ACHN (cell line): ENCODE data around the gene TCTN1.
"Not testable (repeated sequence)": the region's sequence is repeated elsewhere in the genome, so short reads cannot be mapped to it uniquely, and the experiment has no call there.

Experiments used
- DNase-seq: peaks from one replicate; pipeline ENCODE4 v3.0.0-alpha.2; 2015
- in situ Hi-C: cut with HindIII; loops from 2 replicates; pipeline ENCODE4 v1.10.0; 2017; ENCODE audit warnings: low sequenced_read_pairs, low pct_ligation_motif_present, low pct_unique_long_range_greater_than_20kb

TCTN1 gene

DNA sequence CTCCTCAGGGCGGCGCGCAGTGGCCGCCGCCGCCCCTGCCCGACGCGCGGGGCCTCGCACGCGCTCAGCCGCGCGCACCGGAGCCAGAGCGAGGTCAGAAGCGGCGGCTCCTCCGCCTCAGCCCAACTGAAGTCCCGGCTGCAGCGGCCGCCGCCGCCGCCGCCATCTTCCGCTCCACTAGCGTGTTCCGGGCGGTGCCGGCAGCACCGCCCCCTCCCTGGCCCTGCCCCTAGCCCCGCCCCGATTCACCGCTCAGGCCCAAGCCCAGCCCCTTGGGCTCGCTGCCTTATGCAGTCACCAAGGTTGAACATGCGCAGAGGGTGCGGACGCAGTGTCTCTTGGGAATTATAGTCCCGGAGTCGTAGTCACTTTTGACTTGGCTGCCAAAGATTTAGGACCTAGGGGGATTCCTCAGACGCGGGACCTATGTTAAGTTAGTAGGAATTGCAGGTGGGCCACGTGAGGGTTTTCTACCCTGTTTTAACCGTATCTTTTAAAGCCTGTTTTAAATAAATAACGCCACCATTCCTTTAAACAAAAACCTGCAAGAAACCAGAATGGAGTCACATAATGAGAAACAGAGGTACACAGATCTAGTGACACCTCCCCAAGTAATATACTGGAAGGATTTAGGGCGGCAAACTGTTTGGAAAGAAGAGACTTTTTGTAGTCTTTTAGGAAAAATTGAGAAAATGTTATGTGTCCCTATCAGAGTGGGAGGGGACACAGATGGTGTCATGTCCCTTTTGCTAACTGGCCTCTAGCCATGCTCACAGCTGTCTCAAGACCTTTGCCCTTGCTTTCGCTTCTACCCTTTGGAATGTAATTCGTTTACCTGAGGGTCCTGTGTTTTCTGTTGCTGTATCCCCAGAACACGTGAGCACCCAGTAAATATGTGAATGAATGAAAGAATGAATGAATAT lies 30.5 kb upstream of the TCTN1 start, which contains the start of gene PPTC7:
Gene PPTC7 (minus strand): TSS at position 182 of the 923 bp plus-strand sequence. CDS start 287 bp downstream, outside the sequence.
- in situ Hi-C loops, result no loop called here
- peak; percentile 99 for DNase-seq

DNA sequence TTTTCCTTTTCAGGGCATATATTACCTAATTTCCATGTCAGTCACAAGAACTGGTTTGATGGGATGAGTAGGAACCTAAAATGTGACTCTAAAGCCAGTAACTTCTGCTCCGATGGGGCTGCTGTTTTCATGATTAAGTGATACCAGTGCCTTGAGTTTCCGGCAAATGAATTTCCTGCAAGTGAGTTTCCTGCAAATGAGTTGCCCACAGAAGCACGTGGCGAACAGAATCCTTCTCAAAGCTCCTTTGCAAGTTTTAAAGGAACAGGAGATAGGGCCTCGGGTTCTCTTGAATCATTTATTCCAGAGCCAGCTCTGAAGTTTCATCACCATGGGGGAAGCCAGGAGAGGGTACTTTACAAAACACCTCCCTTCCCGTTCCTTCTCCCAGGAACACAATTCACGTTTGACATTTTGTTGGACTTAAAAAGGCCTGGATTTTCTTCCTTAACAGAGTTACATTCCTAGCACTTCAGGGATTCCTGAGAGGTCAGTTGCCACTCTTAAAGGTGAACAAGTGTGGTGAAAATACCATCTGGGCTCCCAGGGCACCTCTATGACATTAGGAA lies 28.6 kb upstream of the TCTN1 start:
- no peak for DNase-seq
- in situ Hi-C loops, result no loop called here

DNA sequence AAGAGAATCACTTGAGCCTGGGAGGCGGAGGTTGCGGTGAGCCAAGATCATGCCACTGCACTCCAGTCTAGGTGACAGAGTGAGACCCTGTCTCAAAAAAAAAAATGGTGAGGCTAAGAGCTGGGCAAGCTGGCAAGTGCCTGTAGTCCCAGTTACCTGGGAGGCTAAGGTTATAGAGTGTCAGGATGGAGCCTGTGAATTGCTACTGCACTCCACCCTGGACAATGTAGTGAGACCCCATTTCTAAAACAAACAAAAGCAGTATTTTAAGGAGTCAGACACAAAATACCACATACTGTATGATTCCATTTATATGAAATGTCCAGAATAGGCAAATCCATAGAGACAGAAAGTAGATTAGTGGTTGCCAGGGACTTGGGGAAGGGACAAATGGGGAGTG lies 26.8 kb upstream of the TCTN1 start:
- DNase-seq, in situ Hi-C loops: not testable (repeated sequence)

DNA sequence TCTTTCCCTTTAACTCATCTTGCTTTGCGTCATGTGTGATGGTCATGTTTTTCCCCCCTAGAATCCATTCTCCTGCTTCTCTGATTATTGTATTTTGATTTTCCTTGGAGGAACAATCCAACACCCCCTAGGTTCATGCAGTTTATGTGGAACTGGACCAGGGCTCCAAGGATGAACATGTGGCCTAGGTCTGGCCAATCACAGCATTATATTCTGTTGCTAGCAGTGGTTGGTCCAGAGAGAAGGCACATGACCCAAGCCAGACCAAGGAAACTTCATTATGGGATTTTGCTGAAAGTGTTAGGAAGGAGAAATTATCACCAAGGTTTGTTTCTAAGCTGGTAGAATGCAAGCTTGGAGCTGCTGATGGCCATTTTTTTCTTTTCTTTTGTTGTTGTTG lies 23.9 kb upstream of the TCTN1 start:
- in situ Hi-C loops, result no loop called here
- DNase-seq, result no peak

DNA sequence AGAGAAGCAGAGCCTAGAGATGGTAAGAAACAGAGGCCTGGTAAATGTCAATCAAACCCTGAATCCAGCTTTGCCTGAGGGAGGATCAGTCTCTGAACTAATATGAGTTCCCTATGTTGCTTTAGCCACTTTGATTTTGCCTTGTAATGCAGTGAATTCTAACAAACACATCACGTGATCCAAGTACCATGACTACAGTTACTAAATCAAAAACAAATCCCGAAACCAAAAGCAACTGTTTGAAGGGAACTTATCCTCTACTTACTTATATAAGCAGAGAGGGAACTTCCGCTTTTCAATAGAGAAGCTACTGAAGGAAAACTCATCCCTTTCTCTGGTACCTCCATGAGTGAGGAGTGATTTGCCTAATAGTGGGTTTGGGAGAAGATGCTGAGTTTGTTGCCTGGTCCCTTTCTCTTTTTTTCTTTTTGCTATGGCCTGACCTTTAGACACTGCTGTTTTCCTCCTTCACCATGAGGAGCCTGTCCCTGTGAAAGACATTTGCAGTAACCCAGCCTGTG lies 23.1 kb upstream of the TCTN1 start:
- in situ Hi-C loops, result no loop called here
- DNase-seq, result no peak

DNA sequence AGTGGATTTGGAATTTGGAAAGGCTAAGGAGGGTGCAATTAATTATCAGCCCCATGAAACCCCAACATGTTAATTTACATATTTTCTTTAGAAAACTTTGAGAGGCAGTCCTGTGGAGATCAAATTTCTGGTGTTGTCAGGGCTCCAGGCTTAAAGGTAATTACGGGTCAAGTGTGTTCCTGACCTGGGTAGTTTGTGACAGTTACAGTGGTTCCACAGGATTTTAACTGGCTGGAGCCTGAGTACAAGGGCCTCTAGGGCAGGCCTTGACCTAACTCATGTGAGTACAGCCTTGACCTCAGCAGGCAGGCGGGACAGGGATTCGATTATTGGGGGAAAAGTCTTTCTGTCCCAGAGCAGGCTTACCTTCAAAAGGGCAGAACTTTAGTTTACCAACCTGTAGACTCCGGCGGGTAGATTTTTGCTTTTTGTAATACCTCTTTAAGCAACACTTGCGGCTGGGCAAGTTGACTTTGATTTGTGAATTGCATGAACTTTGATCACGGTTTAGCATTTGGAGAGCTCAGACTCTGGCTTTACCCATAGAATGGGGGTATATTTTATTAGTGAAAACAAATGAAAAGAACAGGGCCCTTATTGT lies 22.4 kb upstream of the TCTN1 start:
- no peak for DNase-seq
- in situ Hi-C loops, result no loop called here

DNA sequence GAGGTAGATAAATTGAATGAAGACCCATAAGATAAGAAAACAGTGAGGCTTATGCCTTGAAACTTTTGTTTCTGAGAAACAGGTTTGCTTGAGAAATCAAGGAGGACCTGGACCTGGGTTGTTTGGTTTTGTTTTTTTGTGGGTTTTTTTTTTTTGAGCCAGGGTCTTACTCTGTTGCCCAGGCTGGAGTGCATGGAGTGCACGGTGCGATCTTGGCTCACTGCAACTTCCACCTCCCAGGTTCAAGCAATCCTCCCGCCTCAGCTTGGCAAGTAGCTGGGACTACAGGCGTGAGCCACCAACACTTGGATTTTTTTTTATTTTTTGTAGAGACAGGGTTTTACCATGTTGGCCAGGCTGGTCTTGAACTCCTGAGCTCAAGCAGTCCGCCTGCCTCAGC lies 21.9 kb upstream of the TCTN1 start:
- in situ Hi-C loops, result no loop called here

DNA sequence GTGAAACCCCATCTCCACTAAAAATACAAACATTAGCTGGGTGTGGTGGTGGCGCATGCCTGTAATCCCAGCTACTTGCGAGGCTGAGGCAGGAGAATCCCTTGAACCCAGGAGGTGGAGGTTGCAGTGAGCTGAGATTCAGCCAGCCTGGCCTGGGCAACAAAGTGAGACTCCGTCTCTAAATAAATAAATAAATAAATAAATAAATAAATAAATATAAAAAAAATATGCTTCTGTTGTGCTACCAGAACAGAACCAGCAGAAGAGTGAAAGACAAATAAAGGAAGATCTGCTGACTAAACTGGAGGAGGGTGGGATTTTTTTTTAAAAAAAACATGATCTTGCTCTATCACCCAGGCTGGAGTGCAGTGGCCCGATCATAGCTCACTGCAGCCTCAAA lies 21.0 kb upstream of the TCTN1 start:
- in situ Hi-C loops, DNase-seq: not testable (repeated sequence)

More for the DNA sequence above, 21.9 kb upstream of the TCTN1 start:
- DNase-seq, result no peak

DNA sequence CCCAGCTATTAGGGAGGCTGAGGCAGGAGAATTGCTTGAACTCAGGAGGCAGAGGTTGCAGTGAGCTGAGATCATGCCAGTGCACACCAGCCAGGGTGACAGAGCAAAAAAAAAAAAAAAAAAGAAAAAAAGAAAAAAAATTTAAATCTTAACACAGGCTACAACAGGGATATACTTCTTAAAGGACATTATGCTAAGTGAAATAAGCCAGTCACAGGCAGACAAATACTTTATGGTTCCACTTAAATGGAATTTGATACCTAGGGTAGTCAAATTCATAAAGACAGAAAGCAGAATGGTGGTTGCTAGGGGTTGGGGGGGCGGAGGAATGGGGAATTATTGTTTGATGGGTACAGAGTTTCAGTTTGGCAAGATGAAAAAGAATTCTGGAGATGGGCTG lies 16.0 kb upstream of the TCTN1 start:
- no peak for DNase-seq
- in situ Hi-C loops, result no loop called here

DNA sequence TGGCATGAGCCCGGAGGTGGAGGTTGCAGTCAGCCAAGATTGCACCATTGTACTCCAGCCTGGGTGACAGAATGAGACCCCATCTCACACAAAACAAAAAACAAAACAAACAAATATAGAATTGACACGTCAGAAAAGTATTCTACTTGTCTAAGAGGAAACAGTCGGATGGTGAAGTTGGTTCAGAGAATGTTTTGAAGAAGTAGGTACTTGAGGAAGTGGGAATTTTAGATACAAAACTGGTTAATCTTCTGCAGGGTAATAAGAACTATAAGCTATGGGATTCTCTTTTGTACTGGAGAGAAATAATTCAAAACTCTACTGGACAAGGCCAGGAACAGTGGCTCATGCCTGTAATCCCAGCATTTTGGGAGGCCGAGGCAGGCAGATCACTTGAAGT lies 14.6 kb upstream of the TCTN1 start:
- in situ Hi-C loops, result no loop called here
- DNase-seq, result no peak

DNA sequence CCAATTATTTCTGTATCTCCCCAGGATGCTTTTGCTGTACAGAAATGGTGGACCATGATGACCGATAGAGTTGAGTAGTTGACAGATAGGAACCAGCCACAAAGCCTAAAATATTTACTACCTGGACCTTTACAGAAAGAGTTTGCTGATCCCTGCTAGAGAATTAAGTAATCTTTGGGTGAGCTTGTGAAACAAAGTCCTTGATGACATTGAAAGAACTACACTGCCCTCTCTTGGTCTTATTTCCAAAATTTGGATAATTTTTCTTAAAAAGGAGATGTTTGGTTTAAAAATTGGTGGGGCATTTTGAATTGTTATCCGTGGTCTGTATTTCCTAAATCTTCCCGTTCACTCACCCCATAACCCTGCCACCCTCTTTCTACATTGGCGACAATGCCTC lies 13.7 kb upstream of the TCTN1 start:
- DNase-seq, result peak; percentile 75
- in situ Hi-C loops, result no loop called here

DNA sequence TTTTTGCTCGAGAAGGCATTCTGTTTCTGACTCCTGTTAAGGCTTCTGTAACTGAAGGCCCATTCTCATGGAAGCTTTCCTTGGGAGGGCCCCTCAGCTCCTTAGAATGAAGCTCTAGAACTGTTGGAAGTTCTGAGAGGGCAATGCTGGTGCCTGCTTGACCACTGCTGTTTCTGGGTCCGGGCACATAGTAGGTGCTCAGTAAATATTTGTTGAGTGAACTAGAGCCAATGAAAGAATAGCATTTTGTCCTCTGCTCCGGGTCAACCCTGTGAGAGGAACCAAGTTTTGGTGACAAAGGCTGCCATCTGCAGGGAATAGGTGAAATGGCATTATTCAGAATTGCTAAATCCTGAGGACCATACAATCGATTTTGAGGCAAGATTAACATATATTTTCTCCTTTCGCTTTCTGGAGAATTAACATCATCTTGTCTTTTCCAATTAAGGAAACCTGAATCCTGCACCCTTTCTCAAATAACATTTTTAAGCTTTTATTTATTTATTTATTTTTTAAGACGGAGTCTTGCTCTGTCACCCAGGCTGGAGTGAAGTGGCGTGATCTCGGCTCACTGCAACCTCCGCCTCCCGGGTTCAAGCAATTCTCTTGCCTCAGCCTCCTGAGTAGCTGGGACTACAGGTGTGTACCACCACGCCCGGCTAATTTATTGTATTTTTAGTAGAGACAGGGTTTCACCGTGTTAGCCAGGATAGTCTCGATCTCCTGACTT lies 11.7 kb upstream of the TCTN1 start:
- in situ Hi-C loops, result not testable (repeated sequence)
- peak; percentile 78 for DNase-seq

DNA sequence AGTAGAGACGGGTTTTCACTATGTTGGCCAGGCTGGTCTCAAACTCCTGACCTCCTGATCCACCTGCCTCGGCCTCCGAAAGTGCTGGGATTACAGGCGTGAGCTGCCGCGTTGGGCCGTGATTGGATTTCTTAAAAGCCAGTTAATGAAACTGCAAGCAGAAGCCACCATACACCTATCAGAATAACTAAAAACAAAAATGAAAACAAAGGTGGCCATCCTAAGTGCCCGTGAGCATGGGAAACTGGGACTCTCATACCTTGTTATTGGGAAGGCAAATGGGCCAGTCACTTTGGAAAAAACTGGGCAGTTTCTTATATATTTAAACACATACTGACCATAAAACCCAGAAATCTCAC lies 7.7 kb upstream of the TCTN1 start:
- no peak for DNase-seq
- in situ Hi-C loops, result no loop called here

DNA sequence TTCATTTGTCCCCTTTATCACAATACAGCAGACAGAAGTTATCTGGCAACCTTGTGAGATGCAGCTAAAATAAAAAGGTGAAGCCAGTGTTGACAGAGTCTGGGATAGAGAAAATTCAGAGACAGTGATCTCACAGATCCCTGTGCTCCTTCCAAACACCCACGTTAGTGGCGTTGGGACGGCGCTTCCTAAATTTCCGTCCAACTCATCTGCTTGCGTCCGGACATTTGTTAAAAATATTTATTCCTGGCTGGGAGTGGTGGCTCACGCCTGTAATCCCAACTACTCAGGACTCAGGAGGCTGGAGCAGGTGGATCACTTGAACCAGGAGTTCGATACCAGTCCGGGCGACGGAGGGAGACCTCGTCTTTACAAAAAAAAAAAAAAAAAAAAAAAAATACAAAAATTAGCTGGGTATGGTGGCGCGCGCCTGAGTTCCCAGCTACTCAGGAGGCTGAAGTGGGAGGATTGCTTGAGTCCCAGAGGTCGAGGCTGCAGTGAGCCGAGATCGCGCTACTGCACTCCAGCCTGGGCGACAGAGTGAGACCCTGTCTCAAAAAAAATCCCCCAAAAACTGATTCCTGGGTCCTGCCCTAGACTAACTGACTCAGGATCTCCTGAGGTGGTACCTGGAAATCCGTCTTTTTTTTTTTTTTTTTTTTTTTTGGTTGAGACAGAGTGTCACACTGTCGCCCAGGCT lies 708 bp upstream of the TCTN1 start:
- DNase-seq, result no peak
- in situ Hi-C loops, result no loop called here

DNA sequence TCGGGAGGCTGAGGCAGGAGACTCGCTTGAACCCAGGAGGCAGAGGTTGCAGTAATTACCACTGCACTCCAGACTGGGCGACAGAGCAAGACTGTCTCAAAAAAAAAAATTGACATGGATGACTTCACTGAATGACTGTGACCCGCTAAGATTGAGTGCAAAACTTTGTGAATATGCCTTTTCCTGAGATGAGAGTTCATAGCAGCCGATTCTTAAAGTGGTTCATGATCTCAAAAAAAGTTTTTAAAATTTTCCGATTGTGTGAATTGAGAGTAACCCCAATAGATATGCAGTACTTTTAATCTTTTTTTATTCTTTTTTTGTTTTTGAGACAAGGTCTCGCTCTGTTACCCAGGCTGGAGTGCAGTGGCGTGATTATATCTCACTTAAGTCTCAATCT lies 1.2 kb downstream of the TCTN1 start:
- in situ Hi-C loops, result no loop called here
- DNase-seq, result no peak

DNA sequence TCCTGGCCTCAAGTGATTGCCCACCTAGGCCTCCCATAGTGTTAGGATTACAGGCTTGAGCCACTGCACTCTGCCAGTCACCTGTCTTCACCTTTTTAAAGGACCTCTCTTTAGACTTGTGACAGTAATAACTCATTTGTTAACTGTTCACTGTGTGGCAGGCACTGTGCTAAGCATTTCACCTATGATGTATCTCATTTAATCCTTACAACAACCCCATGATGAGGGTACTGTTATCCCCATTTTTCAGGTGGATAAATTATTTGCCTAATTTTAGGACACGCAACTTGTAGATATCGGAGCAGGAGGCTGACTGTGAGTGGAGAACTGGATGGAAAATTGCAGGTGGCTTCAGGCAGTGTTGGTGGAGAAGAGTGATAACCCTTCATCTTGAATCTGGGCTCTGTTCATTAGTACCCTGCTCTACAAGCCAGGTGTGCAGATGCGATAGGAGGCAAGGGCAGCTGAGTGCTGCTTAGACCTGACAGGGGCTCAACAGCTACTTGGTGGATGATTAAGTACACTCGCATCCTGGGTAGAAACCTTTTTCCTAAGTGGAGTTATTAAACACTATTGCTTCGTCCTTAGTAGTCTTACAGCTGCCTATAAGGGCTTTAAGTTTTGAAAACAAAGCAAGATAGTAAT lies 2.7 kb downstream of the TCTN1 start:
- DNase-seq, result no peak
- in situ Hi-C loops, result no loop called here

DNA sequence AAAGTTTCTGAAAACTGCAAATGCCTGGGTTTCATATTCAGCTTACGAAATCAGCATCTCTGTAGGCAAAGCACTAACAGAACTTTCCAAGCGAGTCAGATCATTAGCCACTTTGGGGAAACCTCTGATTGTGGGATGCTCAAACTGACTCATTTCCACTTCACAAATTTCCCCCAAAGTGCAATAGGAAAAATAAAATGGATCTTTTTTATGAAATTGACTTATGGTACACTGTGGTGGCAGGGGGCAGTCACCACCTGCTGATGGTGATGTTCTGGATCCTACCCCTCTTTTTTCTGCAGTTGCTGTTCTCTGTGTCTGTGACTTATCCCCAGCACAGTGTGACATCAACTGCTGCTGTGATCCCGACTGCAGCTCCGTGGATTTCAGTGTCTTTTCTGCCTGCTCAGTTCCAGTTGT lies 5.6 kb downstream of the TCTN1 start:
- no peak for DNase-seq
- in situ Hi-C loops, result no loop called here

DNA sequence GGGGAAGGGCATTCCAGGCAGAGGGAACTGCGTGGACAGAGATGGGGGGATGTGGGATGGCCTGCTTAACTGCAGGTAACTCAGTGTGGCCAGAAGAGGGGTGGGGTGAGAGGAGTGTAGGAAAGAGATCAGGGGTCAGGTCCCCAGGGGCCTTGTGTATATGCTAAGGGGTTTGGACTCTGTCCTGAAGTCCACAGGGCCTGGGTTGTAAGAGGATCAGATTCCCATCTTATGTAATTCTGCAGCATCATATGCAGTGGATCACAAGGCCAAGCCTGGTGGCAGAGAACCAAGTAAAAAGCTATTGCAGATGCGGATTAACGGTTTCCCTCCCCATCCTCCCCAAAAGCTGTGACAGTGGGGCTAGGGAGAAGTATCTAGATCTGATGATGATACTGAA lies 8.7 kb downstream of the TCTN1 start:
- in situ Hi-C loops, result no loop called here
- no peak for DNase-seq
